OCI-LY1 (cell line): Measurements from ENCODE around the gene LDLRAD4.
"Not testable (repeated sequence)": the region's sequence is repeated elsewhere in the genome, so short reads cannot be mapped to it uniquely, and the experiment has no call there.

ENCODE experiments used
- H2AFZ ChIP-seq: fragments of 200-600 bp; sonication (generic), shearing (Covaris generic); 2 replicates; pipeline ENCODE4 v1.6.0; 2014; ENCODE audit warnings: antibody characterized with exemption, mild to moderate bottlenecking, low read length
- H3F3A ChIP-seq: fragments of 200-600 bp; sonication (generic), shearing (Covaris generic); 2 replicates; pipeline ENCODE4 v1.6.0; 2014; ENCODE audit warnings: mild to moderate bottlenecking, antibody characterized with exemption, low read length, moderate library complexity; ENCODE audit not compliant: insufficient read depth
- H3K27ac ChIP-seq: fragments of 200-600 bp; sonication (generic); 2 replicates; pipeline ENCODE4 v1.5.1; 2014; ENCODE audit warnings: low read length, mixed run types, mild to moderate bottlenecking, low read depth; ENCODE audit not compliant: poor library complexity, severe bottlenecking
- H3K27me3 ChIP-seq: fragments of 200-600 bp; sonication (generic); 2 replicates; pipeline ENCODE4 v1.6.0; 2014; ENCODE audit warnings: antibody characterized with exemption, mild to moderate bottlenecking, low read length, moderate library complexity; ENCODE audit not compliant: insufficient read depth
- H3K36me3 ChIP-seq: fragments of 200-600 bp; sonication (generic); 2 replicates; pipeline ENCODE4 v1.6.1; 2014; ENCODE audit warnings: mild to moderate bottlenecking, antibody characterized with exemption, low read length, moderate library complexity, mixed read lengths; ENCODE audit not compliant: insufficient read depth
- H3K4me1 ChIP-seq: fragments of 200-600 bp; sonication (generic); 2 replicates; pipeline ENCODE4 v1.5.1; 2014; ENCODE audit warnings: mild to moderate bottlenecking, low read length, moderate library complexity; ENCODE audit not compliant: insufficient read depth, severe bottlenecking
- H3K4me2 ChIP-seq: fragments of 200-600 bp; sonication (generic), shearing (Covaris generic); 2 replicates; pipeline ENCODE4 v1.6.1; 2014; ENCODE audit warnings: low read length
- H3K4me3 ChIP-seq: fragments of 200-600 bp; sonication (generic); 2 replicates; pipeline ENCODE4 v1.5.1; 2014; ENCODE audit warnings: low read length, low read depth, mild to moderate bottlenecking, mixed read lengths; ENCODE audit not compliant: poor library complexity, severe bottlenecking
- H3K79me2 ChIP-seq: fragments of 200-600 bp; shearing (Covaris generic); 2 replicates; pipeline ENCODE4 v1.6.1; 2016; ENCODE audit warnings: mixed run types, low read length, mixed read lengths; ENCODE audit not compliant: insufficient read depth
- H3K9ac ChIP-seq: fragments of 200-600 bp; sonication (generic), shearing (Covaris generic); 2 replicates; pipeline ENCODE4 v1.6.1; 2014; ENCODE audit warnings: mild to moderate bottlenecking, low read length, mixed read lengths
- H3K9me2 ChIP-seq: fragments of 200-600 bp; sonication (generic), shearing (Covaris generic); 2 replicates; pipeline ENCODE4 v1.6.1; 2014; ENCODE audit warnings: low read depth, mild to moderate bottlenecking, low read length, mixed read lengths
- H3K9me3 ChIP-seq: fragments of 200-600 bp; shearing (Covaris generic); 2 replicates; pipeline ENCODE4 v1.6.1; 2014; ENCODE audit warnings: low read length, mixed read lengths
- H4K20me1 ChIP-seq: fragments of 200-600 bp; sonication (generic), shearing (Covaris generic); 2 replicates; pipeline ENCODE4 v1.6.0; 2016; ENCODE audit warnings: mild to moderate bottlenecking, low read length; ENCODE audit not compliant: insufficient read depth
- CTCF ChIP-seq: fragments of 200-600 bp; sonication (generic), shearing (Covaris generic); IDR thresholded peaks from 2 replicates; pipeline ENCODE4 v1.5.1; 2017; ENCODE audit warnings: mild to moderate bottlenecking, antibody characterized with exemption, low read length, moderate library complexity, mixed read lengths
- EZH2 ChIP-seq: fragments of 200-600 bp; sonication (generic), shearing (Covaris generic); IDR thresholded peaks from 2 replicates; pipeline ENCODE4 v1.8.0; 2017; ENCODE audit warnings: borderline replicate concordance, mixed run types, mild to moderate bottlenecking, antibody characterized with exemption, low read length, moderate library complexity, mixed read lengths

LDLRAD4 gene

GRCh38 chr18:13261661-13262357 is 43.2 kb downstream of the LDLRAD4 start:
- no peaks in the 10 kb centered on the region for H4K20me1 ChIP-seq
- peaks cover 16% of the 10 kb centered on the region for H3K27me3 ChIP-seq

GRCh38 chr18:13262358-13262680 is 43.8 kb downstream of the LDLRAD4 start:
- not testable (repeated sequence) for H3K9me2 ChIP-seq, H3F3A ChIP-seq, H3K36me3 ChIP-seq, H3K27ac ChIP-seq, H4K20me1 ChIP-seq, H3K79me2 ChIP-seq, H3K9me3 ChIP-seq, H3K4me2 ChIP-seq, H3K4me1 ChIP-seq, H2AFZ ChIP-seq, H3K4me3 ChIP-seq, H3K9ac ChIP-seq
- peaks cover 16% of the 10 kb centered on the region for H3K27me3 ChIP-seq

More at GRCh38 chr18:13261661-13262357, 43.2 kb downstream of the LDLRAD4 start:
- TF ChIP-seq EZH2 (no peak), CTCF (no peak)
- Histone ChIP-seq H3K9ac (no peak overlapping the region), H2AFZ (no peak overlapping the region), H3K4me3 (no peak overlapping the region), H3K9me2 (no peaks in the 10 kb centered on the region), H3K79me2 (no peaks in the 10 kb centered on the region), H3F3A (no peaks in the 10 kb centered on the region), H3K36me3 (no peaks in the 10 kb centered on the region), H3K27ac (no peak overlapping the region), H3K4me1 (no peaks in the 10 kb centered on the region), H3K4me2 (no peak overlapping the region), H3K9me3 (no peaks in the 10 kb centered on the region)

GRCh38 chr18:13262839-13263691 is 44.5 kb downstream of the LDLRAD4 start:
- Histone ChIP-seq H3K4me1 (no peaks in the 10 kb centered on the region), H3K4me3 (no peak overlapping the region), H3K79me2 (no peaks in the 10 kb centered on the region), H3K9me3 (no peaks in the 10 kb centered on the region), H3K27me3 (peaks cover 16% of the 10 kb centered on the region), H3F3A (no peaks in the 10 kb centered on the region), H3K9ac (no peak overlapping the region), H3K4me2 (no peak overlapping the region), H3K27ac (no peak overlapping the region), H2AFZ (no peak overlapping the region), H4K20me1 (no peaks in the 10 kb centered on the region), H3K9me2 (no peaks in the 10 kb centered on the region), H3K36me3 (no peaks in the 10 kb centered on the region)
- no peak for TF ChIP-seq EZH2
- TF ChIP-seq CTCF: no peak
